Measurements from ENCODE around the gene OGN.
A peak's percentile ranks its signal among the peaks of the same experiment; 100 is the strongest.
"Not testable (repeated sequence)": the region's sequence is repeated elsewhere in the genome, so short reads cannot be mapped to it uniquely, and the experiment has no call there.

The OGN gene, protein sequence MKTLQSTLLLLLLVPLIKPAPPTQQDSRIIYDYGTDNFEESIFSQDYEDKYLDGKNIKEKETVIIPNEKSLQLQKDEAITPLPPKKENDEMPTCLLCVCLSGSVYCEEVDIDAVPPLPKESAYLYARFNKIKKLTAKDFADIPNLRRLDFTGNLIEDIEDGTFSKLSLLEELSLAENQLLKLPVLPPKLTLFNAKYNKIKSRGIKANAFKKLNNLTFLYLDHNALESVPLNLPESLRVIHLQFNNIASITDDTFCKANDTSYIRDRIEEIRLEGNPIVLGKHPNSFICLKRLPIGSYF

DNA sequence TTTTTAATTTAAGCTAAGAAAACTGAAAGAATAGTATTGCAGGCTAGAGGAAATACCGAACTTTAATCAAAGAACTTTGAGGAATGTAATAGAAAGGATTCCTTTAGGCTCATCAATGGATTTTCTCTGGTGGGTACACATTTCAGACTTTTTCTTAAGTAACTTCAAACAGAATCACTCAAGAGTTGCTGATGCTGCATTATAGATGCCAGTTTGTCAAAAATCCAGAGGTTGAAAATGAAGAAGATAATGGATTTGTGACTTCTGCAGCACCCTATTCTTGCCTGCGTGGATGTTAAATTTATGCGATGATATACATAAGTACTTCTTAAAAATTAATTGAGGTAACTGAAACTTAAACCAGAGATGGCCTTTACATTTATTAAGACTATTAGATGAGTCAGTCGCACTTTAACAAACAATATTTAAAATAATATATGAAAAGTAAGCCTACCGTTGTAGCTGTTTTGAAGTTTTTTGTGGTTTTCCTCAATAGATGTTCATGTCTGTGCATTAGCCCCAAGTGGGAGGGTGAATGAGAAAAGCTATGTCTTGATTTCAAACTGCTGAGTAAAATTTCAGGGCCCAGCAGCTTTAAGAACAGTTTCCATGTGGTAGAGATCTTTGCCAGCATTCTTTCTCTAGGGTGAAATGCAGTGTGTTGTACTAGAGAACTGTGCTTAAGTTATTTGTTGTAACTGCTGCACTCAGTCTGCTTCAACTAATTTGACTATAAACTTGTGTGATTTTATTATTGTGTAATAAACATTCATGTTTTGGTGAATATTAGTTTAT lies at the start of gene OGN:
Gene OGN (minus strand): TSS at position 537 of the 795 bp plus-strand sequence. CDS start 1,171 bp downstream, outside the sequence.
- no peak for DNase-seq (ENCODE audit: low read depth)

DNA sequence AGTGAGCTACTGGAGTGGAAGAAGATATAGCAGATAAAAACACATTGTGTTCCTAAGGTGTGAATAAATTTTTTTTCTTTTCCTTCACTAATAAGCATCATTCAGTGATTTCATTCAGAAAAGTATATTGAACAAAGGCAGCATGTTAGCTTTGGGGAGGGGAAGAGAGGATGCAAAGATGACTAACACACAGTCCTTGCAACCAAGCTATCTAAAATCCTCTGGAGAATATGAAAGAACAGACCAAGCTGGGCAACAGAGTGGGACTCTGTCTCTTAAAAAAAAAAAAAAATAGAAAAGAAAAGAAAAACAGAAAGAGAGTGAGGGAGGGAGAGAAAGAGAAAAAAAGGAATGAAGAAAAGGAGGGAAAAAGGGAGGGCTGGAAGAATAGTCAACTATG lies 42.2 kb upstream of the OGN start:
- no peak for DNase-seq (ENCODE audit: low read depth)

DNA sequence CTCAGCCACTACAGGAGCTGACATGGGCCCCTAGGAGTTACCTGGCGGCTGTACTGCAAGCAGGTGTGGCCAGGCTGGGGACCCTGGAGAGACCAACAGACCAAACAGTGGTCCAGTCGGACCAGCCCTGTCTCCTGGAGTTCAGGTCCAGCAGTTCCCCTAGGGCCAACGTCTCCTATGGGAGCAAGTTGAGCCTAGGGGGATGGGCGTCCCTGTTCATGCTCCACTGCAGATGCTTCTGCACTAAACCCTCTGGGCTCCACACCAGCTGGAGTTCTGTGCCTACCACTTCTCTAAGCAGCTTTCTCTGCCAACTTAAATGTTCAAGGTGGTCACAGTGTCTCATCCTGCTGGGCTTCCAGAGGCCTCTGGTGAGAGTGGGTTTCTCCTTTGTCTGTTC lies 40.5 kb upstream of the OGN start:
- no peak for DNase-seq (ENCODE audit: low read depth)

DNA sequence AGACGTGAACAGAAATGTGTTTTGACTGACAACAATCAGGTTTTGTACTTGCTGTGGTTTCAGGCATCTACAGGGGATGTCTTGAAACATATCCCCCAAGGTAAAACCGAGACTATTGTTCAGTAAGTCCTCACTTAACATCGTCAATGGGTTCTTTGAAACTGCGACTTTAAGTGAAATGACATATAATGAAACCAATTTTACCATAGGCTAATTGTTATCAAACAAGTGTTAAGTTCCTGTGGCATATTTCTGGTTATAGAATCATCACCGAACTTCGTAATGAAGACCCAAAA lies 36.3 kb upstream of the OGN start:
- DNase-seq (ENCODE audit: low read depth): no peak

DNA sequence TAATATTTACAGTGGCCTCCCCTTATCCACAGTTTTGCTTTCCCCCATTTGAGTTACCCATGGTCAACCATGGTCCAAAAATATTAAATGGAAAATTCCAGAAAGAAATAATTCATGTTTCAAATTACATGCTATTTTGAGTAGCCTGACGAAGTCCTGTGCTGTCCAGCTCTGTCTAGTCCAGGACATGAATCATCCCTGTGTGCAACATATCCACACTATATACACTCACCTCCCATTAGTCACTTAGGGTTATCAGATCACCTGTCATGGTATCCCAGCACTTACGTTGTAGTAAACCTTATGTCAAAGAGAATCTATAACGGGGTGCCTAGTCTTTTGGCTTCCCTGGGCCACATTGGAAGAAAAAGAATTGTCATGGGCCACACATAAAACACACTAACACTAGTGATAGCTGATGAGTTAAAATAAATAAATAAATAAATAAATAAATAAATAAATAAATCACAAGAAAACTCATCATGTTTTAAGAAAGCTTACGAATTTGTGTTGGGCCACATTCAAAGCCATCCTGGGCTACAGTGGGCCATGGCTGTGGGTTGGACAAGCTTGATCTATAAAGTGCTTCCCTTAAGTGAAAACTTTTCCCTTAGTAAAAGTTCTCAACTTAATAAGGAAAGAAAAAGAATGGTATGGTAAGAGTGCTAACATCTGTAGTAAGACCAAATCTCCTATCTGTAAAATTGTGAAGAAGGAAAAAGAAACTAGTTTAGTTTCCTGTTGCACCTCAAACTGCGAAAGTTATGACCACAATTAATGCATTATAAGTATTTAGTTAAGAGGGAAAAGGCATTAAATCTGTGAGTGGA lies 35.8 kb upstream of the OGN start:
- no peak for DNase-seq (ENCODE audit: low read depth)

DNA sequence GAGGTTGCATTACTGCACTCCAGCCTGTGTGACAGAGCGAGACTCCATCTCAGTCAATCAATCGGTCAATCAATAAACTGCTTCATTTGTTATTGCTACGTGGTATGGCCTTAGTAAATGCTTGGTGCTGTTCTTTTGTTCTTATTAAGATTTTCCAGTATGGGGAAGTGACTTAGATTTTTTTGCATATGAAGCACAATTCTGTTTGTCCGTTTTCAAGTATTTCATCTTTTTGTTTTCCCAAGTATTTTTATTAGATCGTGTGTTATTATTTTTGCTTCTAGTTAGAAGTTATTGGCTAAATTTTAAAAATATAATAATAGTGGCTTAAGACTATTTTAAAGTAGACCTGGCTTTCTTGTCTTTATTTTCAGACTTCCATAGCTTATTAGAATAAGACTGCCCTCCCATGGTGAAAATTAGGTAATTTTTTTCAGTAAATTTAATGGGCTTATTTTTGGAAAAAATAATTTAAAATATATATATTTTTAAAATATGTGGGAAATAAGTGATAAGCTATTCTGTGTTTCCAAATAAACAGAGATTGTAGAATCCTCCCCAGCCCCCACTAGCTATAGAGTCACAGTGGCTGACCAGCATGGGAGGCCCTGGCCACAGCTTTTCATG lies 34.6 kb upstream of the OGN start:
- no peak for DNase-seq (ENCODE audit: low read depth)

DNA sequence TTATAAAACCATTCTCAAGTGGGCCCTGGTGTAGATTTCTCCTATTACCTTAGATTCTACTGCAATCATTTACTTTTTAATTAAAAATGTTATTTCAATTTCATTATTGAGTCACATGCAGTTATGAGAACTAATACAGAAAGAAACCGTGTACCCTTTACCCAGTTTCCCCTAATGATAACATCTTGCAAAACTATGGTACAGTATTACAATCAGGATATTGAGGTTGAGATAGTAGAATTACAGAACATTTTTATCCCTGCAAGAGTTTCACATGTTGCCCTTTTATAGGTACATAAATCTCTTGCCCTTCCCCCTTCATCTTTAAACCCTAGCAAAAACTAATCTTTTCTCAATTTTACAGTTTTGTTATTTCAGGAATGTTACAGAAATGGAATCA lies 30.9 kb upstream of the OGN start:
- DNase-seq (ENCODE audit: low read depth): no peak

DNA sequence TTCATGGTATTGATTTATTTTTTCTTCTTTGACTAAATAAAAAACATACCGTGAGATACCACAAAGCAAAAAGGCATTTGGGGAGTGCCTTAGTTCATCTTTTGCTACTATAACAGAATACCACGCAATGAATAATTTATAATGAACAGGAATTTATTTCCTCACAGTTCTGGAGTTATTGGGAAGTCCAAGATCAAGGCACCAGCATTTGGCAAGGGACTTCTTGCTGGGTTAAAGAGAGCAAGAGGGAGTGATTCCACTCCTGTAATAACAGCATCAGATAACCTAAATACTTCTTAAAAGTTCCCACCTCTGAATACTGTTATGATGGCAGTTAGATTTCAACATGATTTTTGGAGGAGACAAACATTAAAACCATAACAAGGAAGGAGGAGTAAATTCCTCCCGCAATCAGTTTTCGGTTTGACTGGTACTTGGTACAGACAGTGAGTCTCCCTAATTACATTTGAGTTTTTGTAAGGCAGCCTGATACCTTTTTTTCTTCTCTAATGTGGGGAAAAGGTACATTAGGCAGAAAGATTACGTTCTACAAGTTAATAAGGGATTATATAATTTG lies 28.7 kb upstream of the OGN start:
- no peak for DNase-seq (ENCODE audit: low read depth)

DNA sequence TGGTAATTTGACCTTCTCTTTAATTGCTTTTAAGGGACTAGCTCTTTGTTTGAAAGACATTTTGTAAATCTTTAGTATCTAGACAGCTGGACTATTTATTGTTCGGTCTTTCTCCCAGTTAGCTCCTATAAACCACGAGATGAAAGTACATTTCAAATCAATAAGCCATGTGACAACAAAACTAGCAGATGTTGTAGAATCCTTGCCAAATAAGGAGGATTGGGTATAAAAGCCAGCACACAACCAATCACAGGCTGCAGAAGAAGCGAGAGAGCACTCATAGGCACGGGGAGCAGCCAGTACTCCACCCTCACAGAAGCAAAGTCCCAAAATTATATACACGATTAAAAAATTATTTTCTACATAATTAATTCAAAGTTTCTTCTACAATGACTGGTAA lies 28.0 kb upstream of the OGN start:
- DNase-seq (ENCODE audit: low read depth): no peak

DNA sequence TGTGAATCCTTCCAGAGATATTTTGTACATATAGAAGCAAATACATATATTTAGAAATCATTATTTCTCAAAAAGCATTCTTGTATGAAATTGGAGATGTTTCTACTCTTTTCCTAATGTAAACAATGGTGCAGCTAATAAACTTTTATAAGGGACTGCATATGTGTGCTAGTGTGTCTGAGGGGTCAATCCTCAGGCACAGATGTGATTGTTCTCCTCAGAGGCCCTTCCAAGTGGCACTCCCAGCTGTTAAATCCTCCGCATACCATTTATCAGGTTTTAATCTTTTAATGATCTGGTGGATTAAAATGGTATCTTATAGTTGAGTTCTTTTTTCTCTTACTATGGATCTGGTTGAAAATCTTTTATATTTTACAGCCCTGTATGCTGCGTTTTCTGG lies 25.5 kb upstream of the OGN start:
- no peak for DNase-seq (ENCODE audit: low read depth)

DNA sequence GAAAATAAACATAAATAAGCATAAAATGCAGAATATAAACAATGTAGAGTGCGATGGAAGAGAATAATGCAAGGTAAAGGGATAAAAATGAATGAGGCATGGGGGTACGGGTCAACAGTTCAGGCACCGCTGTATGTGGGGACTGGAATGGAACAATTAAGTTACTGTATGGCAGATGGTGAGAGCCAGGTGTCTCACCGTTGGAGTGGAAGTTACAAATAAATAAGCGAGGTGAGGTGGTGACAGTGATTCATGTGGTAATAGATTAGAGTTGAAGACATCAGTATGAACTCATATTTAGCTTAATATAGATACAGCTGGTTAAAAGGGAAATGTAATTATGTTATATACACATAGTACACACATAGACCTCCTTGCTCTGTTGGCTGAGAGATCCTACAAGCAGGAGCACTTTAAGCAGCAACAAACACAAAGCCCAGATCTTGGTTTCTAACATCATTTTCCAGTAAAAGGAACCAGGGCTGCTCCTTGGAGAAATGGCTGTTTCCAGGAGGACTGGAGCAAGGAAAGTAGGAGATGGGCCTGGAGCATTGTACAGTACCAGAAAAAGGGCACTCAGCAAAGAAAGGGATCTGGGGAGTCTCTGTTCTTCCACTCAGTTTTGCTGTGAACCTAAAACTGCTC lies 22.2 kb upstream of the OGN start:
- DNase-seq (ENCODE audit: low read depth): no peak

DNA sequence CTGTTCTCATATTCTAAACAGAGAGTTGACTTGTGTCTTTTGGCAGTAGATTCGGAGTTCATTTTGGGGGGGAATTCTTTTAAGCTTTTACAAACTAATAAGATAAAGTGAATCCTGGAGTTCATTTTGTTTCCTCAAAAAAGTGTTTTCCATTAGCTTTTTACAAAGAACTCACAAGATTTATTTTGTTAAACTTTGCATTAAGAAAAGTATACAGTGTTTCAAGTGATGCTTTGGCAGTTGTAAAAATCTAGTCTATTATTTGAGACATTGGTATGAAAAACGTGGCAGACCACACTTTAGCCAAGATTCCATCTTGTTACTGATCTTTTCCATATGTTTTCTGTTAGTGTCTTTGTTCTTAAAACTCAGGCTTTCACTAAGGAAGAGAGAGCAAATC lies 21.1 kb upstream of the OGN start:
- DNase-seq (ENCODE audit: low read depth): no peak

DNA sequence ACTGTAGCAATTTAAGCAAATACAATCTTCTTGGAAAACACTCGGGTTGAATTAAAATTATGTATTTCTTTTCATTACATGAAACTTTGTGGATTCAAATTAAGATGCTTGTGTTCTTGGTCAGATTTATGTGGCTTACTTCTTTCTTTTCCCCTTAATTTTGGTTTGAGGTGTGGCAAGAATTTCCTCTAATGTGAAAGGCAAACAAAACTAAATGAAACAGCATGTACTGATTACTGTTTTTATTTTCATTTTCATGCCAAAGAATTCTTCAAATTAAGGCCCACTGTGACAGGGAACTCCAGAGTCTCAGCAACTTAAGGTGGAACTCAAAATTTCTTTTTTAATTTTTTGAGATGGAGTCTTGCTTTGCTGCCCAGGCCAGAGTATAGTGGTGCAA lies 20.0 kb upstream of the OGN start, which contains the start of gene OMD:
Gene OMD (minus strand): TSS at position 132 of the 400 bp plus-strand sequence. CDS start 6,913 bp downstream, outside the sequence.
- DNase-seq (ENCODE audit: low read depth): no peak

DNA sequence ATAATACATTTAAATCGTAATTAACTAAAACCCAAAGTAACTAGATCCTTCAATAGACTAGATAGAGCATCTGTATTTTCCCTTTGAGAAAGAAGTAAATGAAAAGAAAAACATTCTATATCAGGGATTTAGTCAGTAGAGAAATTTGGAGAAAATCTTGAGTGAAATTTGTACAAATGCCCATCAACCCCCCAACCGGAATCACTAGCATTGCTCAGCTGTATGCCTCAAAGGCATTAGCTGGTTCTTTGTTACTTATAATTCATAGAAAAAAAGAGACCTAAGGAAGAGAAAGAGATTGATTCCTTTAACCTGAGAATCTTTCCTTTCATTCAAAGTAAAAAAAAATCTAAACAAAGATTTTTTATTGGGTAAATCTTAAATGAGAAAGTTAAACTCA lies 19.2 kb upstream of the OGN start:
- no peak for DNase-seq (ENCODE audit: low read depth)

DNA sequence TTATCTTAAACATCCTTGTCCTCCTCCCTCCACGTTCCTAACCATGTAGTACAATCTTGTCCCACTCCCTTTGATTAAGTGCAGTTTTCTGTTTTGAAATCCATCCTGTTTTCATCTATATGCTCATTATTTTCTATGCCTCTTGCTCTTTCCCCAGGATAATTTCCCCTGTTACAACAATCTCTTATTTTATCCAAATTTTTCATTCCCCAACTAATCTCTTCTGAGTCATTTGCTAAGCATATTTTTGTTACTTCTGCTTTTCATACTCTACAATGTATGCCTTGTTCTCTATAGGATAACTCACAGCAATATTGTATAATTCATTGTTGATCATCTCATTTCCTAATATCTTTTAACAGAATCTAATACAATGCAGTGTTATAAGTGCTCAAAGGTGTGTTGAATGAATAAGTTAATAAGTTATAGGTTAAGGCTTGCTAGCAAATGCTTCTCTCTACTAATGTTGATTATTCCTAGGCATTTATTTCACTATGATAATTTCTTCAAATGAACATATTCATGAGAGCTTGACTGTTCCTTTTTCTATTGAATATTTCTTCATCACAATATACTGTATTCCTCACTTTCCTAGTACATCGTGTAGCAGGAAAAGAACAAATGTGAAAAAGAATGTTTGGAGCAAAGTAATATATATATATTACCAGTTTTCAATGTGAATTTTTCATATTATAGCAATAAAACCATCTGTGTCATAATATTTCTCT lies 18.4 kb upstream of the OGN start:
- no peak for DNase-seq (ENCODE audit: low read depth)

DNA sequence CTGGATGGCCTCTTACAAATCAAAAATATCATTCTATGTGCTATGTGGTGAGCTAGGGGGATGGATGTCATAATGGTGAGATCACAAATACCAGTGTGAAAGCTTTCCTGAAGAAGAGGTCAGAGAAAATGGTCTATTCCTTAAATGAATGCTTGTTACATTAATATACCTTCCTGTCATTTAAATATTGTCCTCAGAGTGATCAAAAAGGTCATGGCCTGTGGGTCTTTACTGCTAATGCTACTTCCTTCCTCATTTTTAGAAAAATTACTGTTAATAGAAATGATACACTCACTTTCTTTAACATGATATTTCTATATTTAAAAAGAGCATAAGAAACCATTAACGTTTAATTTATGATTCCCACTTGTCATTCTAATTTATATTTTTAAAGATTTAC lies 10.2 kb upstream of the OGN start:
- DNase-seq (ENCODE audit: low read depth): no peak

DNA sequence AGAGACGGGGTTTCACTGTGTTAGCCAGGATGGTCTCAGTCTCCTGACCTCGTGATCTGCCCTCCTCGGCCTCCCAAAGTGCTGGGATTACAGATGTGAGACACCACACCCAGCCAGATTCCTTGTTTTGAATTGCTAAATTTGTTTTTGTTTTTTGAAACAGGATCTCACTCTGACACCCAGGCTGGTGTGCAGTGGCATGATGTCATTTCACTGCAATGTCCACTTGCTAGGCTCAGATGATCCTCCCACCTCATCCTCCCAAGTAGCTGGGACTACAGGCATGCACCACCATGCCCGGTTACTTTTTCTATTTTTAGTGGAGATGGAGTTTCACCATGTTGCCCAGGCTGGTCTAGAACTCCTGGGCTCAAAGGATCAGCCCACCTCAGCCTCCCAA lies 6.8 kb upstream of the OGN start:
- DNase-seq (ENCODE audit: low read depth): not testable (repeated sequence)

DNA sequence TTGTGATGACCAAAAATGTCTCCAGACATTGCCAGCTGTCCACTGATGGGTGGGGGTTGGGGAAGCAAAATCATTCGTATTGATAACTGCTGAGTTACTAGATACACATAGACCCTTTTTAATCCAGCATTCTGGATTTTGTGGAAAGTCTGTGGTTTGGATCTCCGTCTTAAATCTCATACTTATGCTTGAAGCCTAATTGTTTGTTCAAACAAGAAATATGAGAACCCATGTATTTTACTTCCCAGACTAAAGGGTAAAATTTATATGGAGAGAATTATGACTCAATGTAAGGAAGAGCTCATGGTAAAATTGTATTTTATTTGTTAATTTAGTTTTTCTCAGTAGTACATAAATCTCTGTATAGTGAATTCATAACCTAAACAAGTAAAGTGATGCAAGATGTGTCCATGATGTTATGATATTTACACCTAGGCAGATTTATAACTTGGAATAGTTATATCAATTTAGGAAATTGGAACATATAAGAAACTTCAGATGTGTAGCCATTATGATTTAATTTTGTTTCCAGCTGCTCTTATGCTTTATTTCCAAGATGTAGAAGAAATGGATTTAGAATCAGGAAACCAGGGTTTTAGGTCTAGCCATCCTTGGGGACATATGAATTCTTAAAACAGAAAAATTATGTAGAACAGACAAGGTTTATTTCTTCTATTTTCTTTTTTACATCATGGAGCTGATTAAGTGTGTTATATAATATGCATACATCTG lies 4.5 kb upstream of the OGN start:
- no peak for DNase-seq (ENCODE audit: low read depth)

DNA sequence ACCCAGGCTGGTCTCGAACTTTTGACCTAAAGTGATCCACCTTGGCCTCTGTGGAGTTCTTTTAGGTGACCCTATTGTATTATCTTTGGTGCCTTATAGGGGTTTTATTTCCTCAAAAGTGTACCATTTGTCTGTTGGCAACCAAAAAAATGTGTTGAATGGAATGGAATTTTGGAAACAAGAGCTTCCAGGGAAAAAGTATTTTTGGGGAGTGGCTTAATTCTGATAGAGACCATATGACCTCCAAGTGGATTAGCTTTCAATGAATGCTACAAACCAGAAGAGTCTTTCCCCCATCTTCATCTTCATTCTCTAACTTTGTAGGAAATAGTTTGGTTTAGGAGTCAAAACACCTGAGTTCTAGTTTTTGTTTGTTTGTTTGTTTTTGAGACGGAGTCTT lies 3.4 kb upstream of the OGN start:
- DNase-seq (ENCODE audit: low read depth): no peak

DNA sequence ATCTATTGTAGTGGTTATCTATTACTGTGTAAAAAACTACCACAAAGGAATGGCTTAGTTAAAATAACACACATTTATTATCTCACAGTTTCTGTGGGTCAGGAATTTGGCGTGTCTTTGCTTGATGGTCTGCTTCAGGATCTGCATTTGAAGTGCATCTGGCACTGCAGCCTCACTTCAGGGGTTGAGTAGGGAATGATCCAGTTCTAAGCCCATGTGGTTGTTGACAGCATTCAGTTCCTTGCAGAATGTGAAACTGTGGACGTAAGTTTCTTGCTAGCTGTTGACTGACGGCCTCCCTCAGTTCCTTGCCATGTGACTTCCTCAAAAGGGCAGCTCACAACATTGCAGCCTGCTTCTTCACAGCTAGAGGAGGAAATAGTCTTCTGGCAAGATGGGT lies 2.1 kb upstream of the OGN start:
- DNase-seq (ENCODE audit: low read depth): peak; percentile 0
